HG03095 (cell line): ENCODE measurements around the gene NEK7.
"Not testable (repeated sequence)": the region's sequence is repeated elsewhere in the genome, so short reads cannot be mapped to it uniquely, and the experiment has no call there.

Experiments used
- ATAC-seq: cut with Tn5 transposase; IDR thresholded peaks from one replicate; pipeline ENCODE4 v1.9.1; 2021; ENCODE audit warnings: moderate library complexity; ENCODE audit not compliant: unreplicated experiment

The NEK7 gene

GRCh38 chr1:198199105-198199504 is 42.3 kb downstream of the NEK7 start:
- ATAC-seq = peak; percentile 52

GRCh38 chr1:198201956-198202784 is 45.4 kb downstream of the NEK7 start:
- peak; percentile 90 for ATAC-seq

- ATAC-seq = no peak
Observed at GRCh38 chr1:198203434-198203833, 46.6 kb downstream of the NEK7 start.

GRCh38 chr1:198205016-198205684 is 48.4 kb downstream of the NEK7 start:
- no peak for ATAC-seq

- no peak for ATAC-seq
Observed at GRCh38 chr1:198206292-198206691, 49.5 kb downstream of the NEK7 start.

GRCh38 chr1:198211696-198212095 is 54.9 kb downstream of the NEK7 start:
- ATAC-seq = no peak

- ATAC-seq = no peak
Observed at GRCh38 chr1:198212126-198212525, 55.3 kb downstream of the NEK7 start.

GRCh38 chr1:198212675-198213074 is 55.9 kb downstream of the NEK7 start:
- ATAC-seq = no peak

- no peak for ATAC-seq
Observed at GRCh38 chr1:198214924-198215323, 58.1 kb downstream of the NEK7 start.

GRCh38 chr1:198220428-198220827 is 63.6 kb downstream of the NEK7 start:
- no peak for ATAC-seq

- ATAC-seq = not testable (repeated sequence)
Observed at GRCh38 chr1:198227010-198227409, 70.2 kb downstream of the NEK7 start.

GRCh38 chr1:198227454-198227853 is 70.7 kb downstream of the NEK7 start:
- not testable (repeated sequence) for ATAC-seq

GRCh38 chr1:198228925-198229324 is 72.1 kb downstream of the NEK7 start:
- no peak for ATAC-seq

GRCh38 chr1:198231779-198232178 is 75.0 kb downstream of the NEK7 start:
- no peak for ATAC-seq

- ATAC-seq = no peak
Observed at GRCh38 chr1:198232378-198232777, 75.6 kb downstream of the NEK7 start.

- no peak for ATAC-seq
Observed at GRCh38 chr1:198232940-198233675, 76.3 kb downstream of the NEK7 start.

- ATAC-seq = no peak
Observed at GRCh38 chr1:198234520-198235251, 77.9 kb downstream of the NEK7 start.

- ATAC-seq = no peak
Observed at GRCh38 chr1:198238121-198238520, 81.3 kb downstream of the NEK7 start.

GRCh38 chr1:198241553-198241952 is 84.8 kb downstream of the NEK7 start:
- ATAC-seq = no peak

GRCh38 chr1:198244772-198245171 is 88.0 kb downstream of the NEK7 start:
- no peak for ATAC-seq

- ATAC-seq = no peak
Observed at GRCh38 chr1:198245379-198245778, 88.6 kb downstream of the NEK7 start.
